ENCODE data around the gene RPL37A.

Gene RPL37A

DNA sequence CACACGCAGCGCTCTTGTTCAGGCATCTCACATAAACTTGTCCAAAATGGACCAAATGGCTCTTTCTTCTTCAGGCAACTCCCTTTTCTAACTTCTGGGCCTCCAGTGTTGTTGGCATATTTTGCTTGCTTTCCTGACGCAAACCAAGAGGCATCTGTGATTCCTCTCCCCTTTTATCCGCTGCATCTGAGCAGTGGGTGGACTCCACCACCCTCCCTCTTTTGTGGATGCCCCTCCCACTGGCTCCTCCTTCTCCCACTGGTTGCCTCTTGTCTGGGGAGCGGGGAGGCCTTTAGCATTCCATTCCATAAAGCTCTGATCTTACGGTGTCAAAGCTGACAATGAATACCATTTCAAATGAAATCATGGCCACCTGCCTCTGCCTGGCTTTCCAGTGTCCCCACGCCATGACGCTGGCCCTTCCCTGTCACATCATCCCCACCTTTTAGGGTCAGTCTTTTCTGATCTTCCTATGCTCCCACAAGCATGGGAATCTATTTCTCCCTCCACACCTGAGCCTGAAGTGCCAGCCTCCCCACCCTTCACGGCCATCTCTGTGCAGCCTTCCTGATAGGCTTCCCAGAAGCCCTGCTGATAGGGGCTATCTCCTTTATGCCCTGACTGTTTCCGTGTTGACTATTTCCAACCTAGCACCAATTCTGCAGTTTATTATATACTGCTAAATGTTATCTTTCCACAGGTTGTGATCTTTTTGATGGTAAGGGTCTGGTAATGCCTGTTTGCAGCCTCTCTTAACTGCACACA is 51.5 kb downstream of the RPL37A start:
- Histone ChIP-seq H3K36me3 (ENCODE audit: insufficient read depth, insufficient read length, low read length) (no peaks in the 10 kb centered on the region), H3K4me1 (ENCODE audit: insufficient read depth, insufficient read length) (peaks cover 5% of the 10 kb centered on the region), H3K9me3 (ENCODE audit: insufficient read depth, low read length) (no peaks in the 10 kb centered on the region), H3K27me3 (ENCODE audit: insufficient read depth, insufficient read length) (no peaks in the 10 kb centered on the region), H3K9ac (ENCODE audit: insufficient read length, low read depth) (no peak overlapping the region), H3K4me3 (ENCODE audit: insufficient read length, low read depth) (no peak overlapping the region)
- no peak for TF ChIP-seq YY1 (IDR thresholded peaks at IDR 0.05; ENCODE audit: insufficient read depth, insufficient read length)
- no peak for TF ChIP-seq ZNF274 (IDR thresholded peaks at IDR 0.05; ENCODE audit: low read depth, low read length)
- no peak for TF ChIP-seq SUZ12 (IDR thresholded peaks at IDR 0.05; ENCODE audit: extremely low read depth, insufficient read depth, insufficient read length)
- no peak for DNase-seq (ENCODE audit: low read depth, low spot score)

DNA sequence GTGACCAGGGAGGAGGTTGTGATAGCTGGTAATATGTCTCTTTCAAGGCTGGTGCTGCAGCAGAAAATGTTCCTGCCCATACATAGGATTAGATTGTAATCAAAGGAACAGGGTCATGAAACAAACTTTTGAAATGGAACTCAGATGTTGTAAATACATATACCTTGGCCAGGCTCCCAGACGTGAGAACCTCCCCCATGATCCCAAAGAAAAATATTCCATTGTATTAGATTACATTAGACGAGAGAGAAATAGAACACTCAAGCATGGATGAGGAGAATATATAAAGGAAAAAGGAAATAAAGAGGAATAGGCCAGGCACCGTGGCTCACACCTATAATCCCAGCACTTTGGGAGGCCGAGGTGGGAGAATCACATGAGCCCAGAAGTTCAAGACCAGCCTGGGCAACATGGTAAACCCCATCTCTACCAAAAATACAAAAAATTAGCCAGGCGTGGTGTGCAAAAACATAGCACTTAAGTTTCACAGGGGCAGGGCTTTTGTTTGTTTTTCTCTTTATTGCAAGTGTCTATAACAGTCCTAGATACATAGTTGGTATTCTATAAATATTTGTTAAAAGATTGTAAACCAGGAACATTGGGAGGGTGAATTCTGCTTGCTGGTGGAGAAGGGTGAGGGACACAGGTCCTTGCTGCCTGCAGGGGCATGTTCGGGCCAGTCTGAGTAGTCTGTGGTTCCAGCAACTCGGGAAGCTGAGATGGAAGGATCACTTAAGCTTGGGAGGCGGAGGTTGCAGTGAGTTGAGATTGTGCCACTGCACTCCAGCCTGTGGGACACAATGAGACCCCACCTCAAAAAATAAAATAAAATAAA is 52.8 kb downstream of the RPL37A start:
- H3K9me3 ChIP-seq (ENCODE audit: insufficient read depth, low read length) = no peaks in the 10 kb centered on the region
- no peaks in the 10 kb centered on the region for H3K27me3 ChIP-seq (ENCODE audit: insufficient read depth, insufficient read length)
- H3K4me3 ChIP-seq (ENCODE audit: insufficient read length, low read depth) = no peak overlapping the region
- no peak for TF ChIP-seq SUZ12 (IDR thresholded peaks at IDR 0.05; ENCODE audit: extremely low read depth, insufficient read depth, insufficient read length)
- no peak for DNase-seq (ENCODE audit: low read depth, low spot score)
- no peak overlapping the region for H3K9ac ChIP-seq (ENCODE audit: insufficient read length, low read depth)
- peaks cover 5% of the 10 kb centered on the region for H3K4me1 ChIP-seq (ENCODE audit: insufficient read depth, insufficient read length)
- no peaks in the 10 kb centered on the region for H3K36me3 ChIP-seq (ENCODE audit: insufficient read depth, insufficient read length, low read length)

DNA sequence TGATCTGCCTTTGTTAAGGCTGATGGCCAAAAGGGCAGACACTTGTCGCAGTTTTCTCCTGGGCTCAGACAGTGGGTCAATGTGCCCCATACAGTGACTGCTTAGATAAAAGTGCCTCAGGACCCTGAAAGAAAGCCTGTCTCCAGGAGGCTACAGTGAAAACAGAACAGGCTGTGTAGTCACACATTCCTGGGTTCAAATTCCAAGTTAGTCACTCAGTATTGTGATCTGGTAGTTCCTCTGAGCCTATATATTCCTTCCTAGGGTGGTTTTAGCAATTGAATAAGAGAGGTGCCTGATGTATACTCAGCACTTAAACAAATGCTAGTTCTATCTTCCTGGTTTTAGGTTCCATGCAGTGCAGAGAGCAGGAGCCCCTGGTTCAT is 54.4 kb downstream of the RPL37A start:
- TF ChIP-seq ZNF274 (IDR thresholded peaks at IDR 0.05; ENCODE audit: low read depth, low read length) (no peak), SUZ12 (IDR thresholded peaks at IDR 0.05; ENCODE audit: extremely low read depth, insufficient read depth, insufficient read length) (no peak), YY1 (IDR thresholded peaks at IDR 0.05; ENCODE audit: insufficient read depth, insufficient read length) (no peak)

More for the DNA sequence above, 54.4 kb downstream of the RPL37A start:
- no peak overlapping the region for H3K9ac ChIP-seq (ENCODE audit: insufficient read length, low read depth)
- H3K4me1 ChIP-seq (ENCODE audit: insufficient read depth, insufficient read length) = peaks cover 12% of the 10 kb centered on the region
- no peaks in the 10 kb centered on the region for H3K36me3 ChIP-seq (ENCODE audit: insufficient read depth, insufficient read length, low read length)
- no peaks in the 10 kb centered on the region for H3K9me3 ChIP-seq (ENCODE audit: insufficient read depth, low read length)
- H3K4me3 ChIP-seq (ENCODE audit: insufficient read length, low read depth) = no peak overlapping the region
- peak; percentile 77 for DNase-seq (ENCODE audit: low read depth, low spot score)
- no peaks in the 10 kb centered on the region for H3K27me3 ChIP-seq (ENCODE audit: insufficient read depth, insufficient read length)
